H1 (cell line): ENCODE measurements around the gene CPSF4L.

Experiments used
- CTCF ChIP-seq, 3 experiments: IDR thresholded peaks; 1 replicate in 2 of 3; 2 replicates in 1 of 3; pipeline versions ENCODE4 v1.5.1 to v1.6.1; 2011; ENCODE audit warnings: low read length in 3 of 3, mild to moderate bottlenecking in 3 of 3, inconsistent platforms in 2 of 3, low read depth in 1 of 3, moderate library complexity in 1 of 3; ENCODE audit not compliant: insufficient read depth in 1 of 3; ENCODE audit errors: control extremely low read depth in 1 of 3
- KDM5A ChIP-seq: fragments of 200-600 bp; IDR thresholded peaks from 2 replicates; pipeline ENCODE4 v1.7.1; 2012; ENCODE audit warnings: mild to moderate bottlenecking, low read length, inconsistent platforms, mixed read lengths
- POLR2AphosphoS5 ChIP-seq: IDR thresholded peaks from 2 replicates; pipeline ENCODE4 v1.6.1; 2011; ENCODE audit warnings: low read depth, low read length
- SP1 ChIP-seq: IDR thresholded peaks from 2 replicates; pipeline ENCODE4 v1.6.1; 2011; ENCODE audit warnings: low read depth, low read length
- TAF1 ChIP-seq: IDR thresholded peaks from 2 replicates; pipeline ENCODE4 v1.6.1; 2011; ENCODE audit warnings: mild to moderate bottlenecking, low read depth, low read length

GRCh38 chr17:73200476-73200875 lies 61.2 kb downstream of the CPSF4L start:
- no peak for TF ChIP-seq KDM5A
- TF ChIP-seq SP1: no peak
- no peak for TF ChIP-seq POLR2AphosphoS5
- TF ChIP-seq CTCF (IDR thresholded peaks at IDR 0.05; ENCODE audit: control extremely low read depth in 1 of 3, insufficient read depth in 1 of 3, low read depth in 1 of 3, low read length in 3 of 3): no peak
- no peak for TF ChIP-seq TAF1
